RWPE1 (cell line): Measurements from ENCODE around the gene ALK.

Experiments
- CTCF ChIA-PET: fragments of 350-600 bp; sonication (Branson Sonifier 250); formaldehyde crosslinking; extraction: SDS; loops from one replicate; lab custom pipeline; 2021; lab: Yijun Ruan, JAX
- POLR2A ChIA-PET: fragments of 400-600 bp; formaldehyde crosslinking; extraction: SDS; loops from one replicate; lab custom pipeline; 2020; ENCODE audit warnings: antibody characterized with exemption; ENCODE audit not compliant: low non-redundant PET; lab: Yijun Ruan, JAX
- DNase-seq: peaks from one replicate; pipeline ENCODE4 v3.0.0; 2012; ENCODE audit warnings: low spot score
- H3K27ac ChIP-seq: fragments of 450-650 bp; 2 replicates; pipeline ENCODE4 v1.5.1; 2017
- TF ChIP-seq, protein P1 (sequence below): fragments of 450-650 bp; conservative IDR thresholded peaks from 2 replicates; pipeline ENCODE4 v1.5.1; 2017; ENCODE audit warnings: low read depth, mild to moderate bottlenecking

Gene ALK

DNA sequence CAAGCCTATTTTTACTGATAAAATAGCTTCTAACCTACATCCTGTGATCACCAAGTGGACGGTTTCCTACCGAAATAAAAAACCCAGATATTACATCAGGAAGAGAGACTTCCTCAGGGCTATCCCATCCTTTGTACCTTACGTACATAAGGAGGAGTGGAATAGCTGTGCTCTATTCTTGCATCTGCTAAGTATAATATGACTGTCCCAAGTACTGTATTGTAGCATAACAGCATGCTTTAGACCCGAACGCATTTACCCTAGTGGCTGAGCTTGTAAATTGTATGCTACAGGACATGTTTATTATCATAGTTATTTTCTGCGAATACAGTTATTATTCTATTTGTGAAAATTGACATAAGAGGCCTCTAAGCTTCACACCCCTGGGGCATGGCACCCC lies 503.8 kb downstream of the ALK start:
- ChIA-PET POLR2A (no interaction called here), CTCF (no interaction called here)
- no peak for DNase-seq
- TF ChIP-seq, protein P1, sequence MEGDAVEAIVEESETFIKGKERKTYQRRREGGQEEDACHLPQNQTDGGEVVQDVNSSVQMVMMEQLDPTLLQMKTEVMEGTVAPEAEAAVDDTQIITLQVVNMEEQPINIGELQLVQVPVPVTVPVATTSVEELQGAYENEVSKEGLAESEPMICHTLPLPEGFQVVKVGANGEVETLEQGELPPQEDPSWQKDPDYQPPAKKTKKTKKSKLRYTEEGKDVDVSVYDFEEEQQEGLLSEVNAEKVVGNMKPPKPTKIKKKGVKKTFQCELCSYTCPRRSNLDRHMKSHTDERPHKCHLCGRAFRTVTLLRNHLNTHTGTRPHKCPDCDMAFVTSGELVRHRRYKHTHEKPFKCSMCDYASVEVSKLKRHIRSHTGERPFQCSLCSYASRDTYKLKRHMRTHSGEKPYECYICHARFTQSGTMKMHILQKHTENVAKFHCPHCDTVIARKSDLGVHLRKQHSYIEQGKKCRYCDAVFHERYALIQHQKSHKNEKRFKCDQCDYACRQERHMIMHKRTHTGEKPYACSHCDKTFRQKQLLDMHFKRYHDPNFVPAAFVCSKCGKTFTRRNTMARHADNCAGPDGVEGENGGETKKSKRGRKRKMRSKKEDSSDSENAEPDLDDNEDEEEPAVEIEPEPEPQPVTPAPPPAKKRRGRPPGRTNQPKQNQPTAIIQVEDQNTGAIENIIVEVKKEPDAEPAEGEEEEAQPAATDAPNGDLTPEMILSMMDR: no peak
- H3K27ac ChIP-seq: no peak overlapping the region

DNA sequence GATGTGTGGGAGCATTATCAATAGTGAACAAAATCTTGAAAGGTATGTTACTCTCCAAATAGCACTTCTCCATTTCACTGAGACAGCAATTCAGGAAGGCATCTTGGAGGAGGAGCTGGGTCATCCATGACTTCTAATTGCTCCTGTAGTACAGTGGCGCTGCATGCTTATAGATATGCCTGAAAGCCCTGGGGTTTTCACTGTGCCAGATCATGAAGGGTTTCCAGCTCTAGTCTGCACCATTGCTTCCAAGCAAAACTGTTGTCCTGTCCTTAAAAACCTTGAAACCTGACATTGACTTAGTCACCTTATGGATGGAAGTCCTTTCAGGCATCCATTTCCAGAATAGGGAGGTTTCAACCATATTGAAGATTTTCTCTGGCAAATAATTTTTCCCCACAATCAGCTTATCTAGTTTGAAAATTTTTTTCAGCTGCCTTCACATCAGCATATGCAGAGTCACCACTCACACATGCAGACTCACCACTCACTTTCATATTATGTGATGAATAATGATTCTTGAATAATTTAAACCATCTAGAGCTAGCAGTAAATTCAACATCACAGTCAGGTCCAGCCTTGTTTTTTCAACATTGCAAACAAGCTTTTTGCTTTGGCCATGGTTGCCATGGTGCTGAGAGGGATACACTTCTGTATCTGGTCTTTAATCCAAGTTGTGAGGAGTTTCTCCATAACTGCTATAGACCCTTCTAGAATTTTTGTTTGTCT lies 509.0 kb downstream of the ALK start:
- POLR2A ChIA-PET: no interaction called here
- DNase-seq: no peak
- CTCF ChIA-PET: interaction anchor here (0.6 kb wide), 1 partner anchor 424 kb away, joined by 3 read pairs; no protein-coding TSS in a partner anchor
- no peak overlapping the region for H3K27ac ChIP-seq
- TF ChIP-seq, protein P1: no peak

- TF ChIP-seq, protein P1: no peak
- no peak for DNase-seq
- ChIA-PET POLR2A (no interaction called here), CTCF (no interaction called here)
- no peak overlapping the region for H3K27ac ChIP-seq
Measured at GRCh38 chr2:29405707-29406106, 515.7 kb downstream of the ALK start.

DNA sequence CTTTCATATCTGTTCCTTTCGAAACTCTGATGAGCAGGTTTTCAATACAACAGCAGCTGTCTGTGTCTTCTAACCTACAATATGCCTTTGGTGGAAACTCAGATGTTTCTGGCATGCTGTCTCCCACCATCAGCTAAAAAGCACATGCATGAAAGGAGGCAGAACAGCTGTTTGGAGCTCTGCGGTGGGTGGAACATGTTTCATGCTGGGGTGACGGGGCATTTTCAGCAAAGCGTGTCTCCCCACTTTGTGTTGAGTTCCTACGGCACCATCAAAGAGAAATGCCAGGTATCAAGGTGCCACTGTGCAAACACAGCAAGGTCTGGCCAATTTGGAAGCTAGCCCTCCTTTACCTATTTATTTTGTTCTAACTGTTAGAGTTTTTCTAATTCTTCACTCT lies 516.1 kb downstream of the ALK start:
- POLR2A ChIA-PET: no interaction called here
- no peak overlapping the region for H3K27ac ChIP-seq
- TF ChIP-seq, protein P1: no peak
- no peak for DNase-seq
- CTCF ChIA-PET: no interaction called here

DNA sequence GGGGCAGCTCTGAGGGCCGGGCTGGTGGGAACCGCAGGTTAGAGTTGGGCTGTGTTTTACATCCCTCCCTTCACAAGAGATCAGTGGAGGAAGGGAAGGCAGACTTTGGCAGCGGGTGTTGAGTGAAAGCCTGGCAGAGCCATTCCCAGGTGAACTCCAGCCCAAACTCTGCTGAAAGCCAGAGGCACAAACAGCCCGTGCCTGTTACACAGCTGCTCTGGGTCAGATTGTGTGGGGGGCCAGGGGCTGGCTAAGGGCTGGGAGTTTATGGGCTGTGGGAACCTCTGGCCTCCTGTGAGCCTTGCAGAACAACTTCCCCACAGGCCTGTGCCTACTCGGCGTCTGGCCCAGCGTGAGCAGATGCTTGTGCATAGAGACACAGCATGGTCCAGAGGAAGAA lies 519.4 kb downstream of the ALK start:
- no peak overlapping the region for H3K27ac ChIP-seq
- CTCF ChIA-PET: no interaction called here
- no peak for DNase-seq
- POLR2A ChIA-PET: no interaction called here
- TF ChIP-seq, protein P1: no peak

DNA sequence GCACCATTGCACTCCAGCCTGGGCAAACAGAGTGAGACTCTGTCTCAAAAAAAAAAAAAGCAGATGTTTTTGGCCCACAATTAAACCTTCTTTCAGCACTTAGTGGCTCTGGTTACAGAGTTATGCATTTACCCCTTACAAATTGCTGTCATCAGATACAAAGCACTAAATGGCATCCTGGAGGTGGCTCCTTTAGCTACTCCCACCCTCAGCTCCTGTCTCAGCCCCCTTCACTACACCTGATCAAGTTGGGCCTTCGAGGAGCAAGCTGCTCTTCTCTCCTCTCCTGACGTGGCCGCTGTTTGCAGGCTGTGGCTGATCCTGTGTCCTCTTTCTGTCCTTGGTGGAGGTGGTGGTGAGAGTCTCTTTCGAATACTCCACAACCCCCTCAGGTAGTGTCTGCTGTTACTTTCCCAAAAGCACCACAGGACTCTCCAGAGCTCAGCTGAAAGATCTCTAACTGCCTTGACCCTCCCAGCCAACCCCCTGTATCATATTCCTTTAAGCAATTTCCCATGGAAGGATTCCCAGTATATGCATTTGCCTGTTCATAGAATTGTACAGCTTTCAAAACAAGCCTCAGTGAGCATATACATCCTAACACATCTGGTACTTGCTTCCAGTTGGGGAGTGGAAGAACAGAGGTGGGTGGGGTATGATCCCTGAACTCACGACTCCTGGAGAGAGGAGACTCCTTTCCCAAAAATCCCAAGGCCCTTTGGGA lies 520.3 kb downstream of the ALK start:
- no peak overlapping the region for H3K27ac ChIP-seq
- ChIA-PET POLR2A (no interaction called here), CTCF (no interaction called here)
- TF ChIP-seq, protein P1: no peak
- no peak for DNase-seq
